HUES48 (cell line): ENCODE results near the gene RAD51B.

Experiments used
- H3K27ac ChIP-seq: one replicate; pipeline ENCODE4 v1.7.0; 2013; ENCODE audit warnings: low read depth, low read length, inconsistent platforms
- H3K27me3 ChIP-seq: 2 replicates; pipeline ENCODE4 v1.6.1; 2013; ENCODE audit warnings: mild to moderate bottlenecking, low read length; ENCODE audit not compliant: control insufficient read depth, insufficient read depth
- H3K36me3 ChIP-seq: 2 replicates; pipeline ENCODE4 v1.6.1; 2013; ENCODE audit warnings: low read length; ENCODE audit not compliant: control insufficient read depth, insufficient read depth
- H3K4me1 ChIP-seq: 2 replicates; pipeline ENCODE4 v1.6.1; 2013; ENCODE audit warnings: mild to moderate bottlenecking, low read length; ENCODE audit not compliant: control insufficient read depth, insufficient read depth
- H3K4me3 ChIP-seq: 2 replicates; pipeline ENCODE4 v1.5.1; 2013; ENCODE audit warnings: mild to moderate bottlenecking, low read depth, low read length
- H3K9ac ChIP-seq: 2 replicates; pipeline ENCODE4 v1.6.1; 2013; ENCODE audit warnings: mild to moderate bottlenecking, low read depth, low read length, moderate library complexity
- H3K9me3 ChIP-seq: 2 replicates; pipeline ENCODE4 v1.6.1; 2013; ENCODE audit warnings: low read length; ENCODE audit not compliant: control insufficient read depth, insufficient read depth

Gene RAD51B

GRCh38 chr14:68633131-68633991 is 813.8 kb downstream of the RAD51B start:
- H3K4me1 ChIP-seq: peaks cover 11% of the 10 kb centered on the region
- H3K36me3 ChIP-seq: no peaks in the 10 kb centered on the region
- H3K4me3 ChIP-seq: no peak overlapping the region
- H3K27ac ChIP-seq: no peak overlapping the region
- H3K27me3 ChIP-seq: no peaks in the 10 kb centered on the region
- H3K9me3 ChIP-seq: no peaks in the 10 kb centered on the region
- no peak overlapping the region for H3K9ac ChIP-seq

GRCh38 chr14:68634332-68634731 is 814.8 kb downstream of the RAD51B start:
- no peaks in the 10 kb centered on the region for H3K36me3 ChIP-seq
- H3K27ac ChIP-seq: no peak overlapping the region
- no peak overlapping the region for H3K4me3 ChIP-seq
- no peaks in the 10 kb centered on the region for H3K9me3 ChIP-seq
- H3K4me1 ChIP-seq: peaks cover 8% of the 10 kb centered on the region; the same call in 1 of the 2 replicates
- H3K27me3 ChIP-seq: no peaks in the 10 kb centered on the region
- no peak overlapping the region for H3K9ac ChIP-seq

- H3K27me3 ChIP-seq: no peaks in the 10 kb centered on the region
- no peak overlapping the region for H3K4me3 ChIP-seq
- no peak overlapping the region for H3K9ac ChIP-seq
- H3K36me3 ChIP-seq: no peaks in the 10 kb centered on the region
- H3K27ac ChIP-seq: no peak overlapping the region
- H3K4me1 ChIP-seq: 0 out of 2 replicates have a peak, but pooled peaks cover 5% of the 10 kb centered on the region
- no peaks in the 10 kb centered on the region for H3K9me3 ChIP-seq
These were observed 815.5 kb downstream of the RAD51B start for GRCh38 chr14:68634874-68635595.

- H3K27ac ChIP-seq: no peak overlapping the region
- H3K9ac ChIP-seq: no peak overlapping the region
- H3K4me3 ChIP-seq: no peak overlapping the region
- H3K36me3 ChIP-seq: no peaks in the 10 kb centered on the region
- H3K9me3 ChIP-seq: peaks cover 7% of the 10 kb centered on the region; the same call in 1 of the 2 replicates
- 0 out of 2 replicates have a peak, but pooled peaks cover 5% of the 10 kb centered on the region for H3K4me1 ChIP-seq
- H3K27me3 ChIP-seq: no peaks in the 10 kb centered on the region
These were observed 817.0 kb downstream of the RAD51B start for GRCh38 chr14:68636597-68636996.

- peaks cover 7% of the 10 kb centered on the region; the same call in 1 of the 2 replicates for H3K9me3 ChIP-seq
- H3K27ac ChIP-seq: no peak overlapping the region
- no peaks in the 10 kb centered on the region for H3K27me3 ChIP-seq
- no peak overlapping the region for H3K4me3 ChIP-seq
- no peak overlapping the region for H3K9ac ChIP-seq
- 0 out of 2 replicates have a peak, but pooled peaks cover 5% of the 10 kb centered on the region for H3K4me1 ChIP-seq
- no peaks in the 10 kb centered on the region for H3K36me3 ChIP-seq
These were observed 817.8 kb downstream of the RAD51B start for GRCh38 chr14:68637106-68638021.

- 0 out of 2 replicates have a peak, but pooled peaks cover 5% of the 10 kb centered on the region for H3K4me1 ChIP-seq
- no peak overlapping the region for H3K4me3 ChIP-seq
- no peaks in the 10 kb centered on the region for H3K36me3 ChIP-seq
- H3K9ac ChIP-seq: no peak overlapping the region
- no peaks in the 10 kb centered on the region for H3K27me3 ChIP-seq
- H3K9me3 ChIP-seq: peaks cover 7% of the 10 kb centered on the region; the same call in 1 of the 2 replicates
- no peak overlapping the region for H3K27ac ChIP-seq
These were observed 818.8 kb downstream of the RAD51B start for GRCh38 chr14:68638141-68638999.

GRCh38 chr14:68639000-68639757 is 819.6 kb downstream of the RAD51B start:
- peaks cover 7% of the 10 kb centered on the region; the same call in 1 of the 2 replicates for H3K9me3 ChIP-seq
- no peak overlapping the region for H3K4me3 ChIP-seq
- no peaks in the 10 kb centered on the region for H3K27me3 ChIP-seq
- H3K9ac ChIP-seq: no peak overlapping the region
- H3K27ac ChIP-seq: no peak overlapping the region
- 0 out of 2 replicates have a peak, but pooled peaks cover 5% of the 10 kb centered on the region for H3K4me1 ChIP-seq
- H3K36me3 ChIP-seq: no peaks in the 10 kb centered on the region

GRCh38 chr14:68639758-68640574 is 820.4 kb downstream of the RAD51B start:
- Histone ChIP-seq H3K4me1 (0 out of 2 replicates have a peak, but pooled peaks cover 5% of the 10 kb centered on the region), H3K27ac (no peak overlapping the region), H3K4me3 (no peak overlapping the region), H3K27me3 (no peaks in the 10 kb centered on the region), H3K9me3 (peaks cover 7% of the 10 kb centered on the region; the same call in 1 of the 2 replicates), H3K36me3 (no peaks in the 10 kb centered on the region), H3K9ac (no peak overlapping the region)

- Histone ChIP-seq H3K9me3 (peaks cover 7% of the 10 kb centered on the region; the same call in 1 of the 2 replicates), H3K9ac (no peak overlapping the region), H3K4me1 (peaks cover 17% of the 10 kb centered on the region), H3K36me3 (no peaks in the 10 kb centered on the region), H3K4me3 (no peak overlapping the region), H3K27ac (no peak overlapping the region), H3K27me3 (no peaks in the 10 kb centered on the region)
These were observed 824.1 kb downstream of the RAD51B start for GRCh38 chr14:68643673-68644072.
